ENCODE results near the gene AAGAB.

AAGAB gene

DNA sequence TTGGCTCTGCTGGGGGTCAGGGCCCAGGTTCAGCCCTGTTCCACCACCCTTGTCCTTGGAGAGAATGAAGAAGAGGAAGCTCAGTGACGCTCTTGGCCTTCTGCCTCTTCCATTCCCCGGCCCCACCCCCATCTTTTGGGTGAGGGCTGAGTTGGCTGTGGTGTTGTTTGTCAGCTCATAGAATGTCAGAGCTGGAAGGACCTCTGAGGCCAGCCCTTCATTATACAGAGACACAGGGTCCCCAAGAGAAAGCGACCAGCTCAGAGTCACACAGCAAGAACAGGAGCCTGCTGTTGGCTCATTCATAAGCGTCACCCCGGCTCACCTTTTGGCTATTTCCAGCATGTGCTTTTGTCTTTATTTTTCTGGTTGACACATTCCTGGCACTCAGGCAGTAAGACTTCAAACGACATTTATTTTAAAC, 68.2 kb downstream of the AAGAB start:
- peak; percentile 24 for DNase-seq

DNA sequence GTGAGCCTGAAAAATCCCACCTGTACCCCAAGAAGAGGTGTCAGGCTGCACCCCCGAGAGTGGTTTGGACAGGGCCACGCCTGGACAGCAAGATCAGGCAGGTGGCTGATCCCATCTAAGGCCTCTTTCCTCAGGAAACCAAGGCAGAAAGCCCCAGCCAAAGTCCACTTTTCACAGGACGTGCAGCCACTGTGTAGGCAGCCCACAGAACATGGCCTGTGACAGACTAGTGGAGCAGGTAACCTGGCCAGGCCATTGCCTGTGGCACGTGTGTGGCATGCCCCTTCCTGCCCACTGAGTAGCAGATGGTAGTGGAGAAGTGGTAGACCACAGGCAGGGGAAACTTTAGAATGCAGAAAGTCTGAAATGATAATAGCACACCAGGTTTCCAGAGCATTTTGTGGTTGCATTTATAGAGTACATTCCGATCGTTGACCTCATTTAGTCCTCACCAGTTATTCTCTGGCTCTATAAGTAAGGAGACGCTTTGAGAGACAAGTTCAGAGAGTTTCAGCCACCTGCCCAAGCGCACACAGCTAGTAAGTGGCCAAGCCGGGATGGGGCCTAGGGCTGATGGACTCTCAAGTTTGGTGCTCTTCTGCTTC, 68.7 kb downstream of the AAGAB start:
- DNase-seq, result peak; percentile 47

DNA sequence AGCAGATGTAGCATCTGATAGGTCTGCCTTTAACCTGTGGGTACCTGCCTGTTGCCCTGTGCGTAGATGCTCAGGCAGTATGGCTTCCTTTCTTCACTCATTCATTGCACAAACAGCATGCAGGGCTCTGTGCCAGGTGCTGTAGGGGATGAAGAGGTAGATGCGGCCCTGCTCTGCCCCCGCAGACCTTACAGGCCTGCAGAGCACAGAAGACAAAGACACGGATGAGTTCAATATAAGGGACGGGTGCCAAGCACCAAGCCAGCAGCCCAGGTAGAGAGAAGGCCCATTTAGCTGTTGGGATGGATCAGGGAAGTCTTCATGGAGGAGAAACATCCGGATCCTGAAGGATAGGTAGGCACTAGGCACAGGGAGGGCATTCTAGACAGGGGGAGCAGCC, 69.4 kb downstream of the AAGAB start:
- no peak for DNase-seq

DNA sequence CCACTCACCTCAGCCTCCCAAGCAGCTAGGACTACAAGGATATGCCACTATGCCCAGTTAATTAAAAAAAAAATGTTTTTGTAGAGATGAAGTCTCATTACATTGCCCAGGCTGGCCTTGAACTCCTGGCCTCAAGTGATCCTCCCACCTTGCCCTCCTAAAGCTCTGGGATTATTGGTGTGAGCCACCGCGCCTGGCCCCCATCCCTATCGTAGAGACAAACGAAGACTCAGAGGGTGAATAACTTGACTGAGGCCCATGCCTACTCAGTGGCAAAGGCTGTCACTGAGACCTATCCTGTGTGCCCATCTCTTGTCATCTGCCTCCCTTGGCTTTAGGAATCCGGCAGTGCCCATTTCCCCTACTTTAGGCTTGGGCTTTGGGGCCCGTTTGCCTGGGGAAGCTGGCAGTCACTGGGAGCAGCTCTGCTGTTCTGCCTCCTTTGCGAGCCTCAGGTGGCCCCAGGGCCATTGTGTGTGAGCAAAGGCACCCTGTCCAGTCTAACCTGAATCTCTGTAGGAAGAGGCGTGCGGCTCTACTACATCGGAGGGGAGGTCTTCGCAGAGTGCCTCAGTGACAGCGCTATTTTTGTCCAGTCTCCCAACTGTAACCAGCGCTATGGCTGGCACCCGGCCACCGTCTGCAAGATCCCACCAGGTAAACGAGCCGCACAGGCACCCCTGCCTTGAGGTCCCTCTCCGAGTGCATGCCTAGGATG, 70.1 kb downstream of the AAGAB start:
- no peak for DNase-seq

DNA sequence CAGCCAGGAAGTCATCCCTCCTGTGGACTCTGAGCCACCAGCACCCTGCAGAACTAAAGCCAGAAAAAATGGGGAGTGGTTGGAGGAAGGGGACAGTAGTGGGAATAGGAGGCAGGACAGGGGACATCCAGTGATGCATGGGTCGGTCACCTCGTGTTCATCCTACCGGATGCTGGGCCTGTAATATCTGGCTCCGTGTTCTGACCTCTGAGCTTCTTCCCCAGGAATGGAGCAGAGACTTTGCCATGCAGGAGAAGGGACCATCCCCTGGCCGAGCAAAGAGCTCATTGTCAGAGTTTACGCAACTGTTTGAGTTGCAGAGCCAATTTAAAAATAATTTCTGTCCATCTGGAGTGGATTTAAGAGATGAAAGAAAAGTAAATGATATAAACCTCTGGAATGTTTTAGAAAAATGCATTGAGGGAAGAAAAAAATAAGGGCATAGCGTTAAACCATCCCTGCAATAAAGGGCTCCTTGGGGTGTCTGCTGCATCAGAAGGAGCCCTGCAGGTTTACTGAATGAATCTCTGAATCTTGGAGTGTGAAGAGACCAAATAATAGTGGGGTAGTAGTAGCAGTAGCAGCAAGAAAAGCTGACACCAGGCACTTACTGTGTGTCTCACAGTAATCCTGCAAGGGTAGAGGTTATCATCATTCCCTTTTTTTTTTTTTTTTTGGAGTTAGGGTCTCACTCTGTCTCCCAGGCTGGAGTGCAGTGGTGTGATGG, 70.9 kb downstream of the AAGAB start:
- no peak for DNase-seq

DNA sequence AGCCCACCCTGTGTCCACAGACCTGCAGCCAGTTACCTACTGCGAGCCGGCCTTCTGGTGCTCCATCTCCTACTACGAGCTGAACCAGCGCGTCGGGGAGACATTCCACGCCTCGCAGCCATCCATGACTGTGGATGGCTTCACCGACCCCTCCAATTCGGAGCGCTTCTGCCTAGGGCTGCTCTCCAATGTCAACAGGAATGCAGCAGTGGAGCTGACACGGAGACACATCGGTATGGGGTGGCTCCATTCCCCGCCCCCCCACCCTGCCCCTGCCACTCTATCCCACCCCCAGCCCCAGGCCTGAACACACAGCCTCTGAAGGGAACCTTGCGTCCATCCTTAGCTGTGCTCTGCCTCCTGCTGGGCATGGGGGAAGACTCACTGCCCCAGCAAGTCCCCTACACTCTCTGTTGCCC, 73.2 kb downstream of the AAGAB start:
- no peak for DNase-seq

DNA sequence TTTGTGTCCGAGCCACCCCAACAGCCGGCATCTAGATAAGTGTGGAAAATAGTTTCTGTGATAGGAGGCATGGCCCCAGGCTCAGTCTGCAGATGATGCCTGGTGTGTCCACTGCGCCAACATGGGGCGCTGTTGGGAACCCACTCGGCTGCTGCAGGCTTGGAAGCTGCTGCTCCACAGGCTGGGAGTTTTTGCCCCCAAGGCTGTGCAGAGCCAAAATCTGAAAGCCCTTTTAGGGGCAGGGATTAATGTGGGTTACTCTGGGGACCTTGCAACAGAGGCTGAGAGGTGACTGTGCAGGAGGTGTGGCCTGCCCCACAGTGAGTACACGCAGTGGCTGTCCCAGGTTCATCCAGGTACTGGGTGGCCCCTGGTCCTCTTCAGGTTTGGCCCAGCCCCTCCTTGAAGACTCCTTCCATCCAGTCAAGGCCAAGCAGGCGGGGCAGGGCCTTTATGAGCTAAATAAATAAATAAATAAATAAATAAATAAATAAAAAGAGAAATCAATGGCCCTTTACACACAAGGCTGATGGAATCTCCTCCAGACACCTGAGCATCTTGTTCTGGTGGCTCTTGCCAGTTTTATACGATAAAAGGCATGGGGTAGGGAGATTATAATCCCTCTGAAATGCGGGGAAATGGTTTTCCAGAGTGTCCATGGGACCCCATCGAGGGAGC, 73.8 kb downstream of the AAGAB start:
- DNase-seq, result no peak

DNA sequence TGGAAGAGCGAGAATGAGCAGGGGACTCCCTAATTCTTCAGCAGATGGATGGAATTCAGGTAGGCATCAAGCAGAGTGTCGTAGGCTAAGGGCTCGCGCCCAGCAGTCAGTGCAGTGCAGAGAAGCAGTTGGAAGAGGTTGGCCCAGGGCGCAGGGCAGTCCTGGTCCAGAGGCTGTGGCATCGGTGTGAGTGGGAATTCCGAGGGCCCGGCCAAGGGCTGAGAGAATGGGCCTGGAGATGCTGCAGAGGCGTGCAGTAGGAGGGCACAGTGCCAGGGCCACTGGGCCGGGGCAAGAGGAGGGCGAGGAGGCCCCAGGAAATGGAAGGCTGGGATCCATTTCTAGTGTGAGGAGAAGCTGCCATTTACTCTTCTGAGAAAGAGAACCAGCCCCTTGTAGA, 74.4 kb downstream of the AAGAB start:
- no peak for DNase-seq

DNA sequence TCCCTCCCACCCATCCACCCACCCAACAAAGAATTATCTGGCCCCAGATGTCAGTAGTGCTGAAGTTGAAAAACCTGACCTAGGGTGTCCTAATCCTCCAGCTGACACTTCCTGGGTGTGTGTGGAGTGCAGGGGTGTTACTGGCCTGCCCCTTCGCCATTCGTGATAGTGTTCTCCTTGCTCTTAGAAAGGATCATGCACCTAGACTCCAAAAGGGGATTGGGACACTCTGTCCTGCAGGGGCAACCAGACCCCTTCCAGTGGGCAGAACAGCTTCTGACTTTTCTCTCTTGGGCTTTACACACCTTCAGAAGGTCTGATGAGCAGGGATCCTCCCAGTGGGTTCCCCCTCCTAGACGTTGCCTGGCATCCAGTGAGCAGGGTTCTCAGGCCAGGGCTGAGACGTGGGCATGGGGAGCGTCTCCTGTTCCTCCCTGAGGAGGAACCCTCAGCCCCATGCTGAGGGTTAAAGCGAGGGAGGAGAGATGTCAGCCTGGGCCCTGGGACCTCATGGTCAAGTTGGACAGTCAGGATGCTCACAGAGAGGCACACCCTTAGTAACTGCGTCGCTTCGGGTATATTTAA, 75.0 kb downstream of the AAGAB start:
- no peak for DNase-seq

DNA sequence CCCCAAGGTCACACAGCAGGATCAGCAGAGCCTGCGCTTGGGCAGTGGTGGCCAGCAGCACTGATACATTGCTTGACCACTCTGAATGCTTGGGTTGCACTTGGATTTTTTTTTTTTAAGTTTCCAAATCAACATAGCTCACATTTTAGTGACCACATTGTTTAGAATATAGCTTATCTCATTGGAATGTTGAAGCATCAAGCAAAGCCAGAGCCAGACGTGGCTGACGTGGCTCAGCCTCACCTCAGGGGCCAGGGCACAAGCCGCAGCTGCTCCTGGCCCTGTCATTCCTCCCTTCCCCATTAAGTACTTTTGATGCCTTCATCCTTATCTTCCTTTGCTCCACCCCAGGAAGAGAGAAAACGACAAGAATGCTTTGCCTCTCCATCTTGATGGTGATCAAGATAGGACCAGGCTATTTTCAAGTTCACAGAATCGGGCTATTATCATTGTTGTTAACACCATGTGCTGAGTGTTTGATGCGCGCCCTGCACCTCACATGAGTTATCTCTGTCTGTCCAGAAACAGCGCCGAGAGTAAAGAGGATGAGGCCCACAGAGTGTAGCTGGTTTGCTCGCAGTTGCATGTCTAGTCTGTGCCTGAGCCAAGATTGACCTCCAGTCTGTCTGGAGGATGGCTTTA, 75.8 kb downstream of the AAGAB start:
- DNase-seq, result no peak

DNA sequence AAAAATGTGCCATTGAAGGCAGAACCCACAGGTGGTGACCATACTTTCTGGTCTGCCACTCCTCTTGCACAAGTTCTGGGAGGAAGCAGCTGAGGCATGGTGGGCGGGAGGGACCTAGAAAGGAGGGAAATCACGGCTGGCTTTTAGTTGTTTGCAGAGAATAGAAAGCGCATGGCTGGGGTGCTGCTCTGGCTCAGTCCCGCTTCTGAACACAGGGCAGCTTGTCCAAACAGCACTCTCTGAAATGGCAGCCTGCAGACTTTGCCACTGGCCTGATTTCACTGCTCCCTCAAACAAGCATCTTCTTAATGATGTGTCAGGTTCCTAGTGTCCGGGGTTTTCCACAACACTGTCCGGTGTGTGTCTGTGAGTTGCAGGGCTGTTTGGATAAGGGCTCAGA, 76.7 kb downstream of the AAGAB start:
- no peak for DNase-seq

DNA sequence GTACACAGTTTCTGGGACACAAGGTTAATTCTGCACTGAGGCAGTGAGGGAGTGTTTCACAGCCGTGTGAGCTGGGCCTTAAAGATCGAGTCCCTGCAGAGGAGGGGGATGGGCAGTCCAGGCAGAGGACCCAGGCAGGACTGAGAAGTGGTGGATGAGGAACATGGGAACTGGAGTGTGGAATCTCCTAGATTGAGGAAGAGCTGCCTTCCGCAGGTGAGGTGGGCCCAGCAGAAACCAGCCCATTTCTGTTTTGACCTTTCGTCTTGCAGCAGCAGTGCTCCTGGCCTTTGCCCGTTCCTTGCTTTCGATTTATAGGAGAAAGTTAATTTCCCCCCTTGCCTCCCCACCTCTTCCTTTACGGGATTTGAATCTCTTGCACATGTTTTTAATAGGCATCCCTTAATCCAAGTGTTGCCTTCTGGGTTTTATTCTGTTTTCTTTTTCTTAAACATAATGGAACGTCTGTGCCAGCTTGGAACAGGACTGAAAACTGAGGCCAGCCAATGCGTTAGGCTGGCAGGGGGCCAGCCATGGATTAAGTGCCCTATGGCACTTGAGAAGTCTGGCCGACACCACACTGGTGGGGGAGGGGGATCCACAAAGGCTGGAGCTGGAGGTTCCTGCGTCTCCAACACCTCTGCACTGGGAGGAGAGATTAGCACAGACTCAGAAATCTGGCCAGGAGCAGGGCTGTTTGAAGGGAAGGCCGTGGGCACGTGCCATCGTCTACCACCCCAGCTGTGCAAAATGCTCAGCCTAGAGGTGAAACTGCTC, 78.1 kb downstream of the AAGAB start:
- DNase-seq, result no peak

DNA sequence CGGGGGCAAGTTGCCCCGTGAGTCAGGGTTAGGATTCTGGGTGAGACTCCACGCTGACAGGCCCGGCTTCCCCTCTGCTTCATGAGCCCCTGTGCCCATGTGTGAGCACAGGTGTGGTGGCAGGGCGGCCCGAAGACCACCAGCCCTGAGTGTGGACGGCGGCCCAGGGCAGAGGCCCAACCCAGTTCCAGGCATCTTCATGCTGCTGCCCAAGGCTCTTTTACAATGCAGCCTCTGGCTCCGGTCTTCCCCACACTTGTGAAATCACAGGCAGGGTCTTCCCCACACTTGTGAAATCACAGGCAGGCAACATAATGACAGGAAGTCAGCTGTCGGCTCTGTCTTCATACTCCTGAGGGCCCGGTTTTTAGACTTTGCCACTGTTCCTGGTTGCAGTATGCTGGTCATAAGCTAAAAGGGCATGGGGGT, 78.8 kb downstream of the AAGAB start:
- DNase-seq, result peak; percentile 61

DNA sequence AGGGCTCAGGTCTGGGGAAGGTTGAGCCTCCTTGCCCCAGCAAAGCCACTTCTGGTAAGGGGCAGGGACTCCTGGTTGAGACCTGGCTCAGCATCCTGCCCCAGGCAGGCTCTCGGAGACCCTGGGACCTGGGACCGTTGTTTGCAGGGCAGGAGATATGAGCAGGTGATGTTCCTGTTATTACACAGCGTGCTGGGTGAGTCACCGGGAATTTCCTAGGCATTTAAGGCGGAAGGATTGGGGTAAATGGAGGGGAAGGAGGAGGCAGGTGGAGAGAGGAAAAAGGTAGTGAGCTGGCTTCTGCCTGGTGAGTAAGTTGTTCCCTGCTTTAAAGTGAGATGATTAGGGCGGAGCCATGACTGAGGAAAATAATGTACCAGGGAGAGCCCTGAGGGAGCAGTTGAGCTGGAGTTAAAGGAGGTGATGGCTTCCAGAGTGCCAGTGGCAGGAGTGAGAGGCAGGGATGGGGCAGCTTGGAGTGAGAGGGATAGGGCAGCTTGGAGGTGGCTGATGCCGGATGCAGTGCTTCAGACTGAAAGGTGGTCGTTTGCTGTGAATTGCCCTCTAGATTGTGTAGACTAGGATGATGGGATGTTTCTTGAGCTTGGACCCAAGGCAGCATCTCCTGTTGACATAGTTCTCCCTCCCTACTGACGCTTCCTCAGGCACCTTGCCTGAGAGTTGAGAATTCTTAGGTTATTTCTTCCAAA, 79.4 kb downstream of the AAGAB start:
- DNase-seq, result no peak

DNA sequence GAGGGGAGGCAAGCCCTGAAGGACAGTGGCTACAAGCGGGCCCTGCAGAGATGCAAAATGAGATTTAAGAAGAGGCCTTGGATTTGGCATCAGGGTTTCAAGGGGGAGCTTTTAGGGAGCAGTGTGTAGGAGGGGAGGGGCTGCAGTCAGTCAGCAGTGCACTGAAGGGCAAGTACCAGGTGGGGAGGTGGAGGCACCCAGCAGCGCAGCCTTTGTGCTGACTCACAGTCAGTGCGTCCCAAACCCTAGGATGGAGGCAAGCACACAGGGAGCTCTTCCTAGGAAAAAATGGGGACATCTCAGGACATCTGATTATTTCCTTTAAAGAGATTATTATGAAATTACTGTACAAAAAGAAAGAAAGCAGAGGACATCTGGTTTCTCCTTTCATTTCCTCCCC, 80.0 kb downstream of the AAGAB start:
- DNase-seq, result no peak

DNA sequence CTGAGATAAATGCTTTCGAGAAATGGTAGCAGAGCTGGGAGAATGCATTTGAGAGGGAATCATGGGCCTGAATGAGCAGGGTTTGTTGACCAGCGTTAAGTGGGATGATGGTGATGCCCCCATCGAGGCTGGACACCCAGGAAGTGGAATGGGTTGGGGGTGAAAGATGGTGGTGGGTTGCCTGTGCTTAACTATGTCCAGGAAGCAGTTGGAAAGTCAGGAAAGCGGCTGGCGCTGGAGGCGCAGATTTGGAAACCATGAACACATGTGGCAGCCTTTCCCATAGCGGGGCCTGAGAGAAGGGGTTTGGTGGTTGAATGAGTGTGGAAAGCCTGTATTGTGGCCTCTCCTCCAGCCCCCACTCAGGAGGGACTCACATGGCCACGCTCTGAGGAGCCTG, 80.7 kb downstream of the AAGAB start:
- no peak for DNase-seq

DNA sequence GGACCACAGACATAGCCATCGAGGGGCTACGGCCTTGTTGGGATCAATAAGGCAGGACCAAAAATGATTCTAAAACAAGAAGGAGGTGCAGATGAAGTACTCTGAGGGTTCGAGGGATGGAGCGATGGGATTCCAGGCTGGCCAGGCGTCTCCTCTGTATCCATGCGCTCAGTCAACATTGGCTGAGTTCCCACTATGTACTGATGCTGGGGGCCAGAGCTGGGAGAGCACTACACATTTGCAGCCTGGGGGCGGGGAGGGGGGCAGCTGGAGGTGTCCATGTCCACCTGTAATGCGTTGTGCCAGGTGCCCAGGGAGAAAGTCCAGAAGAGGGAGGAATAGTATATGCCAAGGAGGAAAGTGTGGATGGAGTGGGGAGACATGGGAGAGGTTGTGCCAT, 81.5 kb downstream of the AAGAB start:
- DNase-seq, result no peak

DNA sequence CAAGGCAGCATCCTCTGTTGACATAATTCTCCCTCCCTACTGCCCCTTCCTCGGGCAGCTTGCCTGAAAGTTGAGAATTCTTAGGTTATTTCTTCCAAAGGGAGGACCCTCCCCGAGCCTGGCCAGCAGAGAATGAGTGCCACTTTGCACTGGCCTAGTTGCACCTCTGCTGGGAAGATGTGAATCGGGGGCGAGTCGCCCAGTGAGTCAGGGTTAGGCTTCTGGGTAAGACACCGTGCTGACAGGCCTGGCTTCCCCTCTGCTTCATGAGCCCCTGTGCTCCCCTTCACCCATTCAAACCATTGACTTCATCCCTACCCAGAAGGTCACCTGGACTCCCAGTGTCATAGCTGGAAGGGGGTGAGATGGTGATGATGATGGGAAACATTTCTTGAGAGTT, 82.3 kb downstream of the AAGAB start:
- no peak for DNase-seq

DNA sequence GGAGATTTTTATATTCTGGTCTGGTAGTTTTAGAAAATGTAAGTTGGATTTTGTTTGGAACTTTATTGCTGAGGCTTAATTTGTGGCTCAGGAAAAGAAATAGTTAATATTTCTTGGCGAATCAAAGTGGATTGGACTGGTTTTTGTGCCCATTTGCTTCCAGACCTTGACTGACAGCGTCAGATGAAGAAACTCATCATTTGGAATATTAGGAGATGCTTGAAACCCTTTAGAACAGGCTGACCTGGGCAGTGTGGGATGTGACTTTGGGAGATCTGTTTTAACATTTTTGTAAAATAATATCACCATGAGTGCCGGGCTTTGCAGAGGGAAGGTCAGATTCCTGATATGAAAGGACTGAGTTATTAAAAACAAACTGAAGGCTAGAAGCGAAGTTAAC, 83.0 kb downstream of the AAGAB start:
- no peak for DNase-seq

DNA sequence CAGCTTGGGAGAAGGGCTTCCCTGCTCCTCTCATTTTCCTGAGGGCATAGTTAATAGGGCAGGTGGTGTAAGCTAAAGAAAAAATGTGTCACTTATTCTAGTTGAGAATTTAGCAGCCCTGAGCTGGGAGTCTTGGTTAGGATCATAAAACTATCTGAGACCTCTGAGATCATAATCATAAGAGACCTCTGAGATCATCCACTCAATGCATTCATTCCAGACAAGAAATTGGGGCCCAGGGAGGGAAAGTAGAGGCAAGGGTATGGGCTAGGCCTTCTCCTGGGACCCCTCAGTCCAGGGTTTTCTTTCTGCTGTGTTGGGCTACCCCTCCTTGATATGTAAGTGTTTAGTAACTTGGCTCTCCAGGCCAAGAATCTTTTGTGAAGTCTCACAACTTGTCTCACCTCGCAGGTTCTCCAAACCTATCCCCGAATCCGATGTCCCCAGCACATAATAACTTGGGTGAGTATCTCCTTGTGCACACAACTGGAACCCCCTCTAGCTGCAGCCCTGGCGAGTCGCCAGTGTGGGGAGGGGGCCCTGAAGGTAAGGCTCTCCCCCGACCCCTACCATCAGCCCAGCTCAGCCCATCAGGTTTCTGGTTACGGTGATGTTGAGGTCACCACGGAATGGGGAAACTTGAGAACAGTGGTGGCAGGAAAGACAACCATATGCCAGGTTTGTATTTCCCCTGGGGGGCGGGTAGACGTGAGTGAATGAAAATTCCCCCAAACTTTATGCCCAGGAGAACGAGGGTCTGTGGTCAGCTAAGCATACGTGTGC, 84.1 kb downstream of the AAGAB start:
- DNase-seq, result no peak

Measured in hematopoietic multipotent progenitor cell treated with erythropoietin and hydrocortisone succinate and interleukin-3 and kit ligand, for 6 days (in vitro differentiated cells).